GM06990 (cell line): ENCODE results near the gene ERBB4.
A peak's percentile ranks its signal among the peaks of the same experiment; 100 is the strongest.

ENCODE experiments used
- DNase-seq: peaks from one replicate; pipeline ENCODE4 v3.0.0-alpha.2; 2011; ENCODE audit not compliant: insufficient read length; ENCODE audit errors: extremely low read depth
- H3K27me3 ChIP-seq: replicated peaks from 2 replicates; pipeline ENCODE4 v1.6.0; 2011; ENCODE audit warnings: low read length; ENCODE audit not compliant: control insufficient read depth, insufficient read depth
- H3K36me3 ChIP-seq: 2 replicates; pipeline ENCODE4 v1.5.1; 2011; ENCODE audit warnings: low read length; ENCODE audit not compliant: control insufficient read depth, insufficient read depth
- H3K4me3 ChIP-seq: replicated peaks from 2 replicates; pipeline ENCODE4 v1.5.1; 2011; ENCODE audit warnings: low read depth, mild to moderate bottlenecking, control low read depth, low read length
- CTCF ChIP-seq: IDR thresholded peaks from 2 replicates; pipeline ENCODE4 v1.5.1; 2011; ENCODE audit warnings: low read length, control low read depth, mild to moderate bottlenecking, inconsistent platforms; ENCODE audit not compliant: insufficient read depth, poor library complexity, severe bottlenecking

ERBB4 gene

GRCh38 chr2:212030709-212031108 lies 507.9 kb downstream of the ERBB4 start:
- no peak for TF ChIP-seq CTCF
- no peak overlapping the region for H3K4me3 ChIP-seq
- no peak for DNase-seq
- H3K36me3 ChIP-seq, result no peaks in the 10 kb centered on the region
- no peaks in the 10 kb centered on the region for H3K27me3 ChIP-seq

- H3K36me3 ChIP-seq, result no peaks in the 10 kb centered on the region
- no peak for DNase-seq
- TF ChIP-seq CTCF, result no peak
- no peaks in the 10 kb centered on the region for H3K27me3 ChIP-seq
- H3K4me3 ChIP-seq, result no peak overlapping the region
These were observed 509.7 kb downstream of the ERBB4 start for GRCh38 chr2:212028798-212029394.

- H3K36me3 ChIP-seq, result no peaks in the 10 kb centered on the region
- H3K27me3 ChIP-seq, result no peaks in the 10 kb centered on the region
- H3K4me3 ChIP-seq, result no peak overlapping the region
- peak; percentile 20 for DNase-seq
- no peak for TF ChIP-seq CTCF
These were observed 510.6 kb downstream of the ERBB4 start for GRCh38 chr2:212027681-212028628.

- Histone ChIP-seq H3K36me3 (no peaks in the 10 kb centered on the region), H3K4me3 (no peak overlapping the region), H3K27me3 (no peaks in the 10 kb centered on the region)
- TF ChIP-seq CTCF, result no peak
- DNase-seq, result no peak
These were observed 514.6 kb downstream of the ERBB4 start for GRCh38 chr2:212024040-212024439.

- H3K36me3 ChIP-seq, result no peaks in the 10 kb centered on the region
- H3K27me3 ChIP-seq, result no peaks in the 10 kb centered on the region
- TF ChIP-seq CTCF, result no peak
- H3K4me3 ChIP-seq, result no peak overlapping the region
- DNase-seq, result no peak
These were observed 515.6 kb downstream of the ERBB4 start for GRCh38 chr2:212022966-212023365.
